Measurements from ENCODE around the gene MYO1D.
"Not testable (repeated sequence)": the region's sequence is repeated elsewhere in the genome, so short reads cannot be mapped to it uniquely, and the experiment has no call there.

MYO1D gene

GRCh38 chr17:32453370-32453769 lies 423.6 kb downstream of the MYO1D start:
- no peak for DNase-seq (ENCODE audit: low read depth)

GRCh38 chr17:32452281-32452680 lies 424.6 kb downstream of the MYO1D start:
- DNase-seq (ENCODE audit: low read depth): no peak

- no peak for DNase-seq (ENCODE audit: low read depth)
These were observed 425.0 kb downstream of the MYO1D start for GRCh38 chr17:32451879-32452278.

GRCh38 chr17:32450379-32450778 lies 426.5 kb downstream of the MYO1D start:
- not testable (repeated sequence) for DNase-seq (ENCODE audit: low read depth)

GRCh38 chr17:32449963-32450362 lies 427.0 kb downstream of the MYO1D start:
- no peak for DNase-seq (ENCODE audit: low read depth)

GRCh38 chr17:32446949-32447348 lies 430.0 kb downstream of the MYO1D start:
- no peak for DNase-seq (ENCODE audit: low read depth)

- DNase-seq (ENCODE audit: low read depth): no peak
These were observed 431.0 kb downstream of the MYO1D start for GRCh38 chr17:32445971-32446370.

GRCh38 chr17:32445497-32445896 lies 431.4 kb downstream of the MYO1D start:
- DNase-seq (ENCODE audit: low read depth): no peak

- DNase-seq (ENCODE audit: low read depth): peak; percentile 14
These were observed 431.9 kb downstream of the MYO1D start for GRCh38 chr17:32445074-32445415.

- peak; percentile 98 for DNase-seq (ENCODE audit: low read depth)
These were observed 432.4 kb downstream of the MYO1D start, which contains the start of gene PSMD11 for GRCh38 chr17:32444301-32445073. Gene PSMD11, plus strand, starts transcription at chr17:32444510. Its CDS starts 14 bp downstream, at chr17:32444524.

- no peak for DNase-seq (ENCODE audit: low read depth)
These were observed 433.1 kb downstream of the MYO1D start for GRCh38 chr17:32443827-32444300.
